ENCODE results near the gene LNP1.

- TF ChIP-seq, protein P1, sequence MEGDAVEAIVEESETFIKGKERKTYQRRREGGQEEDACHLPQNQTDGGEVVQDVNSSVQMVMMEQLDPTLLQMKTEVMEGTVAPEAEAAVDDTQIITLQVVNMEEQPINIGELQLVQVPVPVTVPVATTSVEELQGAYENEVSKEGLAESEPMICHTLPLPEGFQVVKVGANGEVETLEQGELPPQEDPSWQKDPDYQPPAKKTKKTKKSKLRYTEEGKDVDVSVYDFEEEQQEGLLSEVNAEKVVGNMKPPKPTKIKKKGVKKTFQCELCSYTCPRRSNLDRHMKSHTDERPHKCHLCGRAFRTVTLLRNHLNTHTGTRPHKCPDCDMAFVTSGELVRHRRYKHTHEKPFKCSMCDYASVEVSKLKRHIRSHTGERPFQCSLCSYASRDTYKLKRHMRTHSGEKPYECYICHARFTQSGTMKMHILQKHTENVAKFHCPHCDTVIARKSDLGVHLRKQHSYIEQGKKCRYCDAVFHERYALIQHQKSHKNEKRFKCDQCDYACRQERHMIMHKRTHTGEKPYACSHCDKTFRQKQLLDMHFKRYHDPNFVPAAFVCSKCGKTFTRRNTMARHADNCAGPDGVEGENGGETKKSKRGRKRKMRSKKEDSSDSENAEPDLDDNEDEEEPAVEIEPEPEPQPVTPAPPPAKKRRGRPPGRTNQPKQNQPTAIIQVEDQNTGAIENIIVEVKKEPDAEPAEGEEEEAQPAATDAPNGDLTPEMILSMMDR (optimal IDR thresholded peaks at IDR 0.05 in 1 of 3, IDR thresholded peaks at IDR 0.05 in 1 of 3, conservative IDR thresholded peaks at IDR 0.05 in 1 of 3; ENCODE audit: extremely low read depth in 1 of 3, insufficient read depth in 2 of 3, low read length in 3 of 3): no peak
- no peak for TF ChIP-seq EZH2 (IDR thresholded peaks at IDR 0.05; ENCODE audit: low read length)
Measured at GRCh38 chr3:100376301-100376700, 25.0 kb upstream of the LNP1 start.

Measured in keratinocyte (primary cell).